ENCODE data around the gene CELF5.
A peak's percentile ranks its signal among the peaks of the same experiment; 100 is the strongest.

CELF5 gene

DNA sequence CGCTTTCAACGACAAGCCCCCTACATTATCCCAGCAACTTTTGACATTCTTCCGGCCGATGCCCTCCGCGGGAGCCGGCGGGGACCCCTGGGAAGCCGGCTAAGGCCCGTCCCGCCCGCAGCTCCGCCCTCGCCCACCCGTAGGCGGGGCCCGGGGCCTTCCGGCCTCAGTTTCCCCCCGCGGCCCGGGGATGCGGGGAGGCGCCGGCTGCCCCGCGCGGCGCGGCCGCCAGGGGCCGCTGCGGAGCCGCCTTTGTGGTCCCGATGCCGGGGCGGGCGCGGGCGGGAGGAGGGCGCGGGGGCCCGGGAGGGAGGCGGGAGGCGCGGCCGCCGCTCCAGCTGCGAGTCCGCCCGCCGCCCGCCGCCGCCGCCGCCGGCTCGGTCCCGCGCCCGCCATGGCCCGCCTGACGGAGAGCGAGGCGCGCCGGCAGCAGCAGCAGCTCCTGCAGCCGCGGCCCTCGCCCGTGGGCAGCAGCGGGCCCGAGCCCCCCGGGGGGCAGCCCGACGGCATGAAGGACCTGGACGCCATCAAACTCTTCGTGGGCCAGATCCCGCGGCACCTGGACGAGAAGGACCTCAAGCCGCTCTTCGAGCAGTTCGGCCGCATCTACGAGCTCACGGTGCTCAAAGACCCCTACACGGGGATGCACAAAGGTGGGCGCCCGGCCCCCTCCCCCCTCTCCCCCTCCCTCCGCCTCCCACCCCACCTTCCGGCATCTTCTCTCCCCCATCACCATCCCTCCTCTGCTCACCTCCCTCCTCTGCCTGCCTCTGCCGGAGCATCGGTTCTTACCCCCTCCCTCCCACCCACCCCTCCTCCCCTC, at the start of gene CELF5:
Gene CELF5, plus strand, starts transcription at position 316 of the 823 bp plus-strand sequence. Its CDS starts 79 bp downstream, at position 395.
- peak; percentile 63 for DNase-seq

DNA sequence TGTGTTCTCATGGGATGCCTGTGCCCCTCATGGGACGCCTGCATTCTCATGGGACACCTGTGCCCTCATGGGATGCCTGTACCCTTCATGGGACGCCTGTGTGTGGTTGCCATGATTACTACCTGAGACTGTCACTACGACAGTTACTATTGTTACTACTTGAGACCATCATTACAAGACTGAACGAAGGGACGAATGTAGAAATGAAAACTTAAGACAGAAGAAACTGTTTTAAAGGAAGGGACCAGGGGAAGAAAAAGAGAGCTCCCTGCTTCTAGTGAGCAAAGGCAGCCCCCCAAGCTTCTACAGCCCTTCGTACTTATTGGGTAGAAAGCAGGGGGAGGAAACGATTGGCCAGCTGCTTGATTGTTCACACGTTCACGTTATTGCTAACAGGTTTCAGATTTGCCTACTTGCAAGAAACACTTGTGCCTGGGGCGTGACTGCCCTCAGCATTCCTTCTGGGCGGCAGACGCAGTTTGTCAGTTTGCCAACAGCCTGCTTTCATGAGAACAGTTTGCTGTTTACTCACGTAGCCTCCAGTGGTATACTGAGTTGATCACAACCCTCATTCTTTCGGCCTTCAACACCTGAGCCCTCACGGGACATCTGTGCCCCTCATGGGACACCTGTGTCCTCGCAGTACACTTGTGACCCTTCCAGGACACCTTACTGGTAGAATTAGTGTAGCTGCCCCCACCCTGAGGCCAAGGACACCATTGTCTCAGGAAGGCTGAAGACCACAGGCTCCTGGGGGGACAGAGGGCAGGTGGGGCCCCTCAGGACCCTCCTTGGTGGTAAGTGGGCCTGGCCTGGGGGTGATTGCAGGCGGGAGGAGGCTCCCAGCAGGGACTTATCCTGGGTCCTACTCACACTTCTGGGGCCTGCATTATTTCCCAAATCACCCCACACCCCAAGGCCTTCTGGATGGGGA, 48.4 kb upstream of the CELF5 start:
- no peak for DNase-seq

DNA sequence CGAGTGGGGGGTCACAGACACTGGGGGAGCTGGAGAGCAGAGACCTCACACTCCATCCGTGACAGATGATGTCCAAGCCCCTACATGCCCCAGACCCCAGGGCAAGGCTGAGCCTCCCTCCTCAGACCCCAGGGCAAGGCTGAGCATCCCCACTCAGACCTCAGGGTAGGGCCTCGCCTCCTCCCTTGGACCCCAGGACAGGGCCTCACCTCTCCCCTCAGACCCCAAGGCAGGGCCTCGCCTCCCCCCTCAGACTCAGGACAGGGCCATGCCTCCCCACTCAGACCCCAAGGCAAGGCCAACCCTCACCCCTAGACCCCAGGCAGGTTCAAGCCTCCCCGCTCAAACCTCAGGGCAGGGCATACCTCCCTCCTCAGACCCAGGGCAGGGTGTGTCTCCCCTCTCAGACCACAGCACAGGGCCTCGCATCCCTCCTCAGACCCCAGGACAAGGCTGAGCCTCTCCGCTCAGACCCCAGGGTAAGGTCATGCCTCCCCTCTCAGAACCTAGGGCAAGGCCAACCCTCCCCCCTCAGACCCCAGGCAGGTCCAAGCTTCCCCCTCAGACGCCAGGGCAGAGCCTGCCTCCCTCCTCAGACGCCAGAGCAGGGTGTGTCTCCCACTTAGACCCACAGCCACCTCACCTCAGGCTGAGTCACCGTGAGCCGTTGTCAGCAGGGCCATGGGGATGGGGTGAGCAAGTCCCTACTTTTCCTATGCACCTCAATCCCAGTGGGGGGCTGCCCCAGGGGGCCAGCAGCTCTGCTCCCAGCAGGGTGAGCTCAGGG, 47.6 kb upstream of the CELF5 start:
- DNase-seq, result no peak

DNA sequence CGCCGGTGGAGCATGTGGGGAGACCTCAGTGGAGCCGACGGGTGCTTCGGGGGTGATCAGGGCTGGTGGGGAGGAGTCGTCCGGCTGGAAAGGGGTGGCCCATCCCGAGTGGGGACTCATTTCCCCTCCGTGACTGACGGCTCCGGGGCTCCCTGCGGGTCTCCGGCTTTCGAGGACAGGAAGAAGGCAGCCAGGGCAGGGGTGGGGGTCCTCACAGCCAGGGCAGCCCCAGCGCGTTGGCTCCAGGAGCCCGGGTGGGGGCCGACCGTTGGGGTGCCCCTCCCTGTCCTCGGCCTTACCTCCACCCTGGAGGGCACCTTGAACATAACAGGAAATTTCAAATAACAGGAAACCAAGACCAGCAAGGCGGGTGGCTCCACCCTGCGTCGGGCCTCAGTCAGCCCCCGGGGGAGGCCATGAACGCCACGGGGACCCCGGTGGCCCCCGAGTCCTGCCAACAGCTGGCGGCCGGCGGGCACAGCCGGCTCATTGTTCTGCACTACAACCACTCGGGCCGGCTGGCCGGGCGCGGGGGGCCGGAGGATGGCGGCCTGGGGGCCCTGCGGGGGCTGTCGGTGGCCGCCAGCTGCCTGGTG, 46.0 kb upstream of the CELF5 start, which contains the start of gene S1PR4:
Gene S1PR4, plus strand, starts transcription at position 393 of the 596 bp plus-strand sequence. Its CDS starts 24 bp downstream, at position 417.
- DNase-seq, result no peak

DNA sequence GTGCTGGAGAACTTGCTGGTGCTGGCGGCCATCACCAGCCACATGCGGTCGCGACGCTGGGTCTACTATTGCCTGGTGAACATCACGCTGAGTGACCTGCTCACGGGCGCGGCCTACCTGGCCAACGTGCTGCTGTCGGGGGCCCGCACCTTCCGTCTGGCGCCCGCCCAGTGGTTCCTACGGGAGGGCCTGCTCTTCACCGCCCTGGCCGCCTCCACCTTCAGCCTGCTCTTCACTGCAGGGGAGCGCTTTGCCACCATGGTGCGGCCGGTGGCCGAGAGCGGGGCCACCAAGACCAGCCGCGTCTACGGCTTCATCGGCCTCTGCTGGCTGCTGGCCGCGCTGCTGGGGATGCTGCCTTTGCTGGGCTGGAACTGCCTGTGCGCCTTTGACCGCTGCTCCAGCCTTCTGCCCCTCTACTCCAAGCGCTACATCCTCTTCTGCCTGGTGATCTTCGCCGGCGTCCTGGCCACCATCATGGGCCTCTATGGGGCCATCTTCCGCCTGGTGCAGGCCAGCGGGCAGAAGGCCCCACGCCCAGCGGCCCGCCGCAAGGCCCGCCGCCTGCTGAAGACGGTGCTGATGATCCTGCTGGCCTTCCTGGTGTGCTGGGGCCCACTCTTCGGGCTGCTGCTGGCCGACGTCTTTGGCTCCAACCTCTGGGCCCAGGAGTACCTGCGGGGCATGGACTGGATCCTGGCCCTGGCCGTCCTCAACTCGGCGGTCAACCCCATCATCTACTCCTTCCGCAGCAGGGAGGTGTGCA, 45.3 kb upstream of the CELF5 start:
- DNase-seq, result no peak

DNA sequence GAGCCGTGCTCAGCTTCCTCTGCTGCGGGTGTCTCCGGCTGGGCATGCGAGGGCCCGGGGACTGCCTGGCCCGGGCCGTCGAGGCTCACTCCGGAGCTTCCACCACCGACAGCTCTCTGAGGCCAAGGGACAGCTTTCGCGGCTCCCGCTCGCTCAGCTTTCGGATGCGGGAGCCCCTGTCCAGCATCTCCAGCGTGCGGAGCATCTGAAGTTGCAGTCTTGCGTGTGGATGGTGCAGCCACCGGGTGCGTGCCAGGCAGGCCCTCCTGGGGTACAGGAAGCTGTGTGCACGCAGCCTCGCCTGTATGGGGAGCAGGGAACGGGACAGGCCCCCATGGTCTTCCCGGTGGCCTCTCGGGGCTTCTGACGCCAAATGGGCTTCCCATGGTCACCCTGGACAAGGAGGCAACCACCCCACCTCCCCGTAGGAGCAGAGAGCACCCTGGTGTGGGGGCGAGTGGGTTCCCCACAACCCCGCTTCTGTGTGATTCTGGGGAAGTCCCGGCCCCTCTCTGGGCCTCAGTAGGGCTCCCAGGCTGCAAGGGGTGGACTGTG, 44.6 kb upstream of the CELF5 start:
- DNase-seq, result no peak

DNA sequence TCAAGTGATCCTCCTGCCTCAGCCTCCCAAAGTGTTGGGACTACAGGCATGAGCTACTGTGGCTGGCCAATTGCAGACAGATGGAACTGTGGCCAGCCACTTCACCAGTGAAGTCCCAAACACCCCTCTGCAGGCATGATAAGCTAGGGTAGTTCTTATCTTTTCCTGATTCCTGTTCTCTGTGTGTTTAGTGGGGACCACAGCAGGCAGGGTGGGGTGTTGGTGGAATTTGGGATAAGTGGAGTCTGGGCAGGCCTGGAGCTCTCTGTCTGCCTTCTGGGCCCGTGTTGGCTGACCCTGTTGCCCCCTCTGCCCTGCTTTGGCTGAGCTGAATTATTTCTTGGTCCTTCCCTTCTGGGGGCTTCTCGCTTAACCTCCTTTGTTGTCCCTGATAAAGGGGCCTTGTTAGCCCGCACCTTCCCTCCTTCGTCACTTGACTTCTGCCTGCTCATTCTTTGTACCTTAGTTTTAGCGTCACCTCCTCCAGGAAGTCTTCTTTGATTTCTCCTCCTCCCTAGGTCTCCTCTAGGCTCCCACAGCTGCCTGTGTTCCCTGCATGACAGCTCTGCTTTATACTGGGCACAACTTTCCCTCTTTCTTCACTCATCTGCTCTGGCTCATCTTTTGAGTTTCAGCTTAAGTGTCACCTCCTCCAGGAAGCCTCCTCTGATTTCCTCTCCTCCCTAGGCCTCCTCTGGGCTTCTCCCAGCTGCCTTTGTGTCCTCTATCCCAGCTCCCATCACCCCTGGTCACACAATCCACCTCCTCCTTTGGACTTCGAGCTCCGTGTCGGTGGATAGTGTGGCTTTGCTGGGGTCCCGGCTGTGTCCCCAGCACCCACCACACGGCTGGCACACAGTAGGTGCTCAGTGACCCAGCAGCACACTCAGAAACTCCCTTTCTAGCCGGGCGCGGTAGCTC, 40.5 kb upstream of the CELF5 start:
- no peak for DNase-seq

DNA sequence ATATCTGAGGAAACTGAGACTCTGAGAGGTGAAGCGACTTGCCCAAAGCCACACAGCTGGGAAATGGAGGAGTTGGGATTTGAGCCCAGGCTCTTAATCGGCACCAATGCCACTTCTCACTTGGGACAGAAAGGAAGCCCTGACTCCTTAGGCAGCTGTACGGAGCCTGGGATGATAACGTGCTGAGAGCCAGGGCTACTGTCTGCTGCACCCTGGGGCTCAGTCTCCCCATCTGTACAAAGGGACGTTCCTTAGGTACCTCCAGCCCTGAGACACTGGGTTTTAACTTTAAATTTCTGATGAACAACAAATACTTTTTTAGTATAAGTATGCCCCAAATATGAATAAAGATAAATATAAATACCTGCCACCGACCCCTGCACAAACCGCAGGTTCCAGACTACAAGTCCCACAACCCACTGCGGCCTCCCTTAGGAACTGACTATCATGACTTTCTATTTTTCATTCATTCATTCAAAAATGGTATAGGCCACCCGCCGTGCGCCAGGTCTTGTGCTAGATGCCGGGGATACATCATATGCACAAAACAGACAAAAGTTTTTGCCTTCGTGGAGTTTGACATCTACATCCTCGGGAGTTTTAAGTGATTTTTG, 39.5 kb upstream of the CELF5 start:
- peak; percentile 87 for DNase-seq

DNA sequence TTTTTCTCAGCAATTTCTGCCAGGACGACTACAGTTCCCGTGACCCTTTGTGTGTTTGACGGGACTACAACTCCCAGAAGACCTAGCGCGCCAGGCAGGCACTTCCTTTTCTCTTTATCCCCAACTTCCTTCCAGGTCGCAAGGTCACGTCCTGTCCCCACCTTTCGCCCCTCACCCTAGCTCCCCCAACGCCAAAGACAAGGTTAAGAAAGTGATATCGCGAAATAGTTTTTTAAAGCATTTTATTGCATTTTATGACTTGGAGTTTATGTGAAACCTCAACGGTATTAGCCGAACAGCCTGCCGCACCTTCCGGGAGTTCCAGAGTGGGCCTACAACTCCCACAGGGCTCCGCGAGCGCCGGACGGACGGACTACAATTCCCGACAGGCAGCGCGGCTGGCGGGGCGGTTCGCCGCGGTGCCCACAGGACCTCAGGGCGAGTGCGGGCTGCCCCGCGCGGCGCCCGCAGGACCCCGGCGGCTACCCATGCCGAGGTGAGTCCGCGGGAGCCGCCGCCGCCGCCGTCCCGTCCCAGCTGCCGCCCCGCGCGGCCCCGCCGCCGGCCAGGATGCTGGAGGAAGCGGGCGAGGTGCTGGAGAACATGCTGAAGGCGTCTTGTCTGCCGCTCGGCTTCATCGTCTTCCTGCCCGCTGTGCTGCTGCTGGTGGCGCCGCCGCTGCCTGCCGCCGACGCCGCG, 38.9 kb upstream of the CELF5 start, which contains the start of gene NCLN:
Gene NCLN, plus strand, starts transcription at position 470 of the 699 bp plus-strand sequence. Its CDS starts 101 bp downstream, at position 571.
- DNase-seq, result peak; percentile 92

DNA sequence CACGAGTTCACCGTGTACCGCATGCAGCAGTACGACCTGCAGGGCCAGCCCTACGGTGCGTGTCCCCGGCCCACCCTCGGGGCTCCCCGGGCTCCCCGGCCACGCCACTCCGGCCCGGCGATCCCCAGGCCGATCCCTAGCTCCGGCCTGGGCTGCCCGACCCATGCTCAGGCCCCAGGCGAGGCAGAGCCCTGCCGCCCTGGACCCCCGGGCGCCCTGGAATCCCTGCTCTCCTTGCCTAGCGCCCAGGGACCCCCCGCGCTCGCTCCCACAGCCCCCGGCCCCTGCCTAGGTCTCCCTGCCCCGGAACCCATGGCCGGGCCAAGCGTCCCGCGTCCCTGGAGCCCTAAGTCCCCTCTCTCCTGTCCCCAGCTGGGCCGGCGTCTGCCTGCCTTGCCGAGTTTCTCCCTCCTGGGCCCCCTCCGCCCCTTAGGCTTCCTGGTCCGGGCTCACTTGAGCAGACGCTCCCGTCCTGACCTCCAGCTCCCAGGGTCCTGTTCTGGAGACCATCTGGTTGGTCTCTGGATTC, 38.2 kb upstream of the CELF5 start:
- no peak for DNase-seq

DNA sequence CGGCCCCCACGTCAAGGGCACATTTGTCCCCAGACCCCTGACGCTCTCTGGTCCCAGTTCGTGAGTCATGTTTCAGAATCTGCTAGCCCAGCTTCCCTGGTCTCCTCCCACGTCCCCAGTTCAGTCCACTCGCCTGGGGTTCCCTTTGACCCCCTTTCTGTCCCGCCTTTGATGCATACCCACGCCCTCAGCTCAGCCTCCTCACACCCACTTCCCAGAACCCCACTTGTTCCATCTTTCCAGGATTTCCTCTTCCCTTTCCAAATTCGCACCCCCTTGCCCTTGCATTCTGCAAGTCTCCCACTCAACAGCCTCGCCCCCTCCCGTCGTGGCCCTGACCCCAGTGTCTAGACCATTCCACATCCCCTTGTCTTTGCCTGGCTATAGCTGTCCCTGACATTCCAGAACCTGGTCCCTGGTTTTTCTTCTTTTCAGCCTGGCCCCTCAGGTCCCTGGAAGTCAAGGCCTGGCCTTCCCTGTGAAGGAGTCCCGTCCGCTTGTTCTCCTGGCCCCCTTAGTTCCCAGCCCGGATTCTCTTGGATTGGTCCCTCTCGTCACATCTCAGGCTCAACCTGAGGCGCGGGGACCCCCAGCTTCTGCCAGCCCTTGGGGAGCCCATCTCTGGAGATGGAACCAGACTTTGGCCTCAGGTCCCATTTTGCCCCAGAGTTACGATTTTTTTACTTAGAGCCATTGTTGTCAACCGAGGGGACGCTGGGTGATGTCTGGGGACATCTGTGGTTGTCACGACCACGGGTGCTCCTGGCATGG, 37.4 kb upstream of the CELF5 start:
- no peak for DNase-seq

DNA sequence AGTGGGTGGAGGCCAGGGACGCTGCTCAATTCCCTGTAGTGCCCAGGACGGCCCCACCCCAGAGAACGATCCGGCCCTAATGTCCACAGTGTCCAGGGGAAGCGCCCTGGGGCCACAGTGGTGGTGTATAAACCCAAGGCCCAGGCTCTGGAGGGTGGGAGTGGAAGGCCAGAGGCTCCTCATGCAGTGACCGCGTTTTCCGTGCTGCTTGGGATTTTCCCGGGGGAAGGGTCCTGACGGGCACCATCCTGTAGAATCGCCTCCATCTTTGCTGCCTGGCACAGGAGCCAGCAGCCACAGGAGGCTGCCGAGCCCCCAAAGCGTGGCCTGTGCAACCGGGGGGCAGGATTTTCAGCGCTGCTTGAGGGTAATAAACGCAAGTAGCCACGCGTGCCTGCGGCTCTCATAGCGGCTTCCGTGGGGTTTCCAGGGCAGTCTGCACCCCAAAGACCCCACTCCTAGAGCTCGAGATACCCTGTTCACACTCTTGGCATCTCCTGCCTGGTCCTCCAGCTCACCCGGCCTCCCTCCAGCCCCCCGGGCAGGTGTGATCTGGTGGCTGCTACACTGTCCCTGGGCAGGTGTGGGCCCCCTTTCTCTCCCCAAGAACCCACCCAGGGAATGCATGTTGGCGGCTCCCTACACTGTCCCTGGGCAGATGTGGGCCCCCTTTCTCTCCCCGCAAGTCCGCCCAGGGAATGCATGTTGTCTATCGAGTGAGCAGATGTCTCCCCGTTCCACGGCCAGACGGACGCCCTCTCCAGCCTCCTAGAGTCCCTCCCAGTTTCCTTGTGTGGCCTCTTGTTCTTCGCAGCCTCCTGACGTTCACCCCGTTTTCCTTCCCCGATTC, 36.6 kb upstream of the CELF5 start:
- no peak for DNase-seq

DNA sequence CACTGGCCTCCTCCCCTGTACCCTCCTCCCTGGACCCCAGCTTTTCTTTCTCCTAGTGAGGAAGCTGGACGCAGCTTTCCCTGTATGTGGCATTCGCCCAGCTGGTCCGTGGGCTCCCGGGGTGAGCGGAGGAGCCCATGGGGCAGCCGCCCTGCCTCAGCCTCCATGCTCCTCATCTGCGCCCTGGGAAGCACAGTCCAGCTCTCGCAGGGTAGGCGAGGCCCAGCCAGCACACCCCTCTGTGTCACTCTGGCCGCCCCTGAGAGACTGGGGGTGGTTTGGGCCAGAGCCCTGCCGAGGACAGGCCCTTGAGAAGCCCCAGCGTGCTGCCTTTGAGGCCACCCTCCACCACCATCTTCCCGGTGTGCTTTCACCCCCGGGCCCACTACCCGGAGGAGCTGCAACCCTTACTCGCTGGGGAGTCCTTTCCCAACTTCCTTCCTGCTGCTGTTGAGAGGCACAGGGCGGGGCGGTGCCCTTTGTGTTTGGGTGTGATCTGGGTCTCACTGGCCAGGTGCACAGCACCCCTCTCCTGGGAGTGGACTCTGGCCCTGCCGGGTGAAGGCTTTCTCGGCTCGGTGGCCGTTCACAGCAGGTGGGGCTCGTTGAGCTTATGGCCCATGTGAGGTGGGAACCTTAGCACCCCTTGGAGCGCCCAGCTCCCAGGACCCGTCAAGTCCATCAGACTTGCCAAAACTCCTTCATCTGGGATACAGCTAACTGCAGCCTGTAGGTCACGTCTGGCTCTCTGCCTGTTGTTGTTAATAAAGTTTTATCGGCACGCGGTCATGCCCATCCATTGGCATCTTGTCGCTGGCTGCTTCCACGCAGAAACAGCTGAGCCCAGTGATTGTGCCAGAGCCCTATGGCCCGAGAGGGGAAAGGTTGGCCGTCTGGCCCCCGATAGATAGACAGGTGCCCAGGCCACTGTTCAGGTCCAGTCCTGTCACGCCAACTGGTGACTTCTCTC, 35.5 kb upstream of the CELF5 start:
- no peak for DNase-seq

DNA sequence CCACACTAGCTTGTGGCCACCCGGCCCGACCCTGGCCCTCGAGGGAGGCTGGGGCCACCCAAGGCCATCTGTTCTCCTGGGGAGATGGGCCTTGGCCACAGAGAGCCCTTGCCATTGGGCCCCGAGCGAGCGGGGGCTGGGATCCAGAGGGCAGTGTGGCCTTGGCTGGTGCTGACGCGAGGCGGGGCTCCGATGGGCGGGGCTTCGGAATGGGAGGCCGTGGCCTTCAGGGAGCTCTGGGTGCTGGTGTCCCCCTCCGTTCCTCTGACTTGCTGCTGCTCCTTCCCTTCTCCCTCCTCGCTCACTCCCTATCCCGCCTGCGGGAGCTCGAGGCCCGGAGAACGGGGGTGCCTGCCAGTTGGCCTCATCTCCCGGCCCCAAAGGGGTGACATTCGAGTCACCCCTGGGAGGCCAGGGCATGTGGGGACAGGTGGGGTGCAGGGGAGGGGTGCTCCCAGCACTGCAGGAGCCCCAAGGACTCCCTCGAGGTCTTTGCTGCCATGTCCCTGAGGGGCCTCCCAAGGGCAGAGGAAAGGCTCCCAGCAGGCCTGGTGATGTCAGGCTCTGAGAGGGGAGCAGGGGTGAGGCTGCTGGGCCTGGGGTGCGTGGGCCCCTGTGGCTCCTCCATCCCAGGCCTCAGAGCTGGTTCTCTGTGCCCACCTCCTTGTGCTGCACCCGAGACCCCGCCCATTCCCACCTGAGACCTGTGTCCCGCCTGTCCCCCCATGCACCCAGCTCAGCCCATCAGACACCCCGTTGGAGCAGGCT, 34.6 kb upstream of the CELF5 start:
- no peak for DNase-seq

DNA sequence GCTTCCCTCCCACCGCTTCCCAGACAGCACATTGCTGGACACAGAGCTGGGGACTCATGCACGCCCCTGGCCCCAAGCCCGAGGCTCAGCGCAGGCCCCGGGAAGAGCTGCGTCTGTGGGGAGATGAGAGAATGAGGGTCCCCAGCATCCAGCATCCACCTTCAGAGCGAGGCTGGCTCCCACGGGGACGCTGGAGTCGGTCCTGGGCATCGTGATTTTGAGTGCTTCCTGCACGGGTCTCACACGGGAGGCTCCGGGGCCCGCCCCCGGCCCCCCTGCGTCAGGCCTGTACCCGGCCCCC, 34.0 kb upstream of the CELF5 start:
- no peak for DNase-seq

All from NCI-H82 (cell line).